Mesenchymal stem cell (in vitro differentiated cells and primary cell): ENCODE results near the gene APMAP.
A peak's percentile ranks its signal among the peaks of the same experiment; 100 is the strongest.

Experiments
- DNase-seq: peaks from one replicate; pipeline ENCODE4 v3.0.0-alpha.2; 2013
- H2AFZ ChIP-seq: one replicate; pipeline ENCODE4 v1.6.1; 2013; ENCODE audit warnings: low read depth, mild to moderate bottlenecking, control low read depth, inconsistent platforms, low read length, moderate library complexity
- H2AK5ac ChIP-seq: 2 replicates; pipeline ENCODE4 v1.6.1; 2013; ENCODE audit warnings: low read length, moderate library complexity, mild to moderate bottlenecking, inconsistent platforms; ENCODE audit not compliant: severe bottlenecking
- H2BK120ac ChIP-seq: one replicate; pipeline ENCODE4 v1.6.1; 2013; ENCODE audit warnings: low read depth, mild to moderate bottlenecking, inconsistent platforms, low read length, moderate library complexity
- H2BK12ac ChIP-seq, 2 experiments: one replicate each; pipeline ENCODE4 v1.6.1; 2013; ENCODE audit warnings: inconsistent platforms in 2 of 2, low read length in 2 of 2, mild to moderate bottlenecking in 2 of 2, moderate library complexity in 2 of 2, control low read depth in 1 of 2
- H2BK15ac ChIP-seq: one replicate; pipeline ENCODE4 v1.6.1; 2013; ENCODE audit warnings: mild to moderate bottlenecking, low read depth, inconsistent platforms; ENCODE audit not compliant: poor library complexity, severe bottlenecking
- H2BK5ac ChIP-seq: 2 replicates; pipeline ENCODE4 v1.6.1; 2013; ENCODE audit warnings: low read depth, mild to moderate bottlenecking, low read length, control low read depth, inconsistent platforms; ENCODE audit not compliant: poor library complexity, severe bottlenecking
- H3K14ac ChIP-seq, 2 experiments: one replicate each; pipeline ENCODE4 v1.6.1; 2013; ENCODE audit warnings: inconsistent platforms in 2 of 2, low read length in 2 of 2, control low read depth in 1 of 2, mild to moderate bottlenecking in 1 of 2, moderate library complexity in 1 of 2
- H3K18ac ChIP-seq, 2 experiments: one replicate each; pipeline ENCODE4 v1.6.1; 2013; ENCODE audit warnings: inconsistent platforms in 2 of 2, low read length in 2 of 2, control low read depth in 1 of 2, low read depth in 1 of 2, mild to moderate bottlenecking in 1 of 2
- H3K23ac ChIP-seq, 2 experiments: one replicate each; pipeline ENCODE4 v1.6.1; 2013; ENCODE audit warnings: inconsistent platforms in 2 of 2, low read length in 2 of 2, mild to moderate bottlenecking in 2 of 2, moderate library complexity in 2 of 2, control low read depth in 1 of 2
- H3K27ac ChIP-seq: 2 replicates; pipeline ENCODE4 v1.5.1; 2013; ENCODE audit warnings: mild to moderate bottlenecking, moderate library complexity, low read length, control low read depth, inconsistent platforms; ENCODE audit not compliant: poor library complexity, severe bottlenecking
- H3K27me3 ChIP-seq, 2 experiments: 2 replicates each; pipeline versions ENCODE4 v1.6.1 to v1.7.0; 2013; ENCODE audit warnings: low read length in 2 of 2, mild to moderate bottlenecking in 2 of 2, moderate library complexity in 2 of 2, control low read depth in 1 of 2, inconsistent platforms in 1 of 2; ENCODE audit not compliant: control insufficient read depth in 1 of 2, insufficient read depth in 1 of 2
- H3K36me3 ChIP-seq, 2 experiments: 2 replicates each; pipeline versions ENCODE4 v1.6.1 to v1.7.0; 2013; ENCODE audit warnings: low read length in 2 of 2, control low read depth in 1 of 2, inconsistent platforms in 1 of 2, low read depth in 1 of 2, mild to moderate bottlenecking in 1 of 2; ENCODE audit not compliant: insufficient read depth in 2 of 2, control insufficient read depth in 1 of 2
- H3K4ac ChIP-seq, 2 experiments: one replicate each; pipeline ENCODE4 v1.6.1; 2013; ENCODE audit warnings: inconsistent platforms in 2 of 2, low read length in 2 of 2, mild to moderate bottlenecking in 2 of 2, moderate library complexity in 2 of 2, control low read depth in 1 of 2, low read depth in 1 of 2
- H3K4me1 ChIP-seq: 2 replicates; pipeline ENCODE4 v1.6.1; 2013; ENCODE audit warnings: low read depth, low read length, control low read depth; ENCODE audit not compliant: control insufficient read depth, insufficient read depth
- H3K4me2 ChIP-seq: 2 replicates; pipeline ENCODE4 v1.6.1; 2013; ENCODE audit warnings: low read length, mild to moderate bottlenecking, inconsistent platforms; ENCODE audit not compliant: poor library complexity, severe bottlenecking
- H3K4me3 ChIP-seq, 2 experiments: 2 replicates each; pipeline versions ENCODE4 v1.5.1 to v1.7.0; 2013; ENCODE audit warnings: low read length in 2 of 2, mild to moderate bottlenecking in 2 of 2, control low read depth in 1 of 2, low read depth in 1 of 2; ENCODE audit not compliant: insufficient read depth in 1 of 2
- H3K79me1 ChIP-seq: replicated peaks from 2 replicates; pipeline ENCODE4 v1.6.1; 2013; ENCODE audit warnings: mild to moderate bottlenecking, control low read depth, low read length, inconsistent platforms; ENCODE audit not compliant: poor library complexity, severe bottlenecking
- H3K9ac ChIP-seq: 2 replicates; pipeline ENCODE4 v1.7.0; 2013; ENCODE audit warnings: mild to moderate bottlenecking, low read length, moderate library complexity
- H3K9me3 ChIP-seq: 2 replicates; pipeline ENCODE4 v1.7.0; 2013; ENCODE audit warnings: mild to moderate bottlenecking, low read length; ENCODE audit not compliant: control insufficient read depth
- H4K8ac ChIP-seq: one replicate; pipeline ENCODE4 v1.6.1; 2013; ENCODE audit warnings: inconsistent platforms, mild to moderate bottlenecking, low read length, moderate library complexity
- H4K91ac ChIP-seq: one replicate; pipeline ENCODE4 v1.6.1; 2013; ENCODE audit warnings: mild to moderate bottlenecking, low read length, inconsistent platforms
- WGBS: methylation state at CpG from one replicate; pipeline ENCODE4 v1.1.7; 2013; ENCODE audit warnings: mixed read lengths; 5-methylcytosine and 5-hydroxymethylcytosine counted together

APMAP gene

GRCh38 chr20:24918579-24919566 is 73.7 kb downstream of the APMAP start:
- Histone ChIP-seq H2AFZ (no peak overlapping the region), H2BK120ac (no peak overlapping the region), H4K91ac (no peak overlapping the region), H3K4me3 (no peak overlapping the region), H3K9ac (no peak overlapping the region), H2BK5ac (no peak overlapping the region), H3K27me3 (peaks cover 16 to 63% of the 10 kb centered on the region in 2 experiments), H3K9me3 (no peaks in the 10 kb centered on the region), H3K23ac (no peak overlapping the region), H3K27ac (no peak overlapping the region), H3K36me3 (no peaks in the 10 kb centered on the region), H3K4me2 (no peak overlapping the region), H2BK15ac (no peak overlapping the region), H3K18ac (no peak overlapping the region), H3K79me1 (no peaks in the 10 kb centered on the region), H3K4ac (no peak overlapping the region), H3K14ac (no peak overlapping the region), H2BK12ac (no peak overlapping the region), H3K4me1 (peaks cover 16% of the 10 kb centered on the region), H4K8ac (no peak overlapping the region), H2AK5ac (peak overlapping the region; percentile 4)
- 61% methylated on average over 14 of the region's 17 CpGs for WGBS
- no peak for DNase-seq

GRCh38 chr20:24917797-24918578 is 74.6 kb downstream of the APMAP start:
- Histone ChIP-seq H3K9me3 (no peaks in the 10 kb centered on the region), H4K8ac (no peak overlapping the region), H3K4me3 (peak overlapping the region in 1 of 2 experiments; percentile 24), H2BK12ac (no peak overlapping the region), H3K9ac (peak overlapping the region; percentile 43), H2BK15ac (no peak overlapping the region), H3K4me2 (peak overlapping the region; percentile 68), H2BK120ac (no peak overlapping the region), H3K4me1 (peaks cover 18% of the 10 kb centered on the region), H4K91ac (no peak overlapping the region), H3K14ac (no peak overlapping the region), H3K18ac (no peak overlapping the region), H2AFZ (no peak overlapping the region), H2BK5ac (no peak overlapping the region), H3K27me3 (peaks cover 17 to 67% of the 10 kb centered on the region in 2 experiments), H3K27ac (no peak overlapping the region), H3K4ac (no peak overlapping the region), H3K36me3 (no peaks in the 10 kb centered on the region), H3K23ac (no peak overlapping the region), H3K79me1 (no peaks in the 10 kb centered on the region), H2AK5ac (no peak overlapping the region)
- WGBS = 25% methylated on average over 32 of the region's 34 CpGs
- DNase-seq = peak; percentile 59

- Histone ChIP-seq H3K79me1 (no peaks in the 10 kb centered on the region), H3K4me3 (no peak overlapping the region), H3K27ac (no peak overlapping the region), H2AFZ (no peak overlapping the region), H2BK120ac (no peak overlapping the region), H2BK5ac (no peak overlapping the region), H3K14ac (no peak overlapping the region), H3K23ac (no peak overlapping the region), H2AK5ac (no peak overlapping the region), H3K4me2 (no peak overlapping the region), H2BK12ac (no peak overlapping the region), H3K18ac (no peak overlapping the region), H3K36me3 (no peaks in the 10 kb centered on the region), H3K9me3 (no peaks in the 10 kb centered on the region), H3K9ac (no peak overlapping the region), H3K27me3 (peaks cover 26 to 71% of the 10 kb centered on the region in 2 experiments), H2BK15ac (no peak overlapping the region), H3K4ac (no peak overlapping the region), H4K8ac (no peak overlapping the region), H3K4me1 (peaks cover 18% of the 10 kb centered on the region), H4K91ac (no peak overlapping the region)
- no peak for DNase-seq
- 80% methylated on average over 7 of the region's 7 CpGs for WGBS
Measured at GRCh38 chr20:24917056-24917455, 75.5 kb downstream of the APMAP start.

GRCh38 chr20:24916412-24916811 is 76.1 kb downstream of the APMAP start:
- no peaks in the 10 kb centered on the region for H3K36me3 ChIP-seq
- no peak overlapping the region for H2BK12ac ChIP-seq
- DNase-seq = no peak
- no peak overlapping the region for H3K14ac ChIP-seq
- H2BK15ac ChIP-seq = no peak overlapping the region
- H3K27ac ChIP-seq = no peak overlapping the region
- no peak overlapping the region for H4K91ac ChIP-seq
- peaks cover 33 to 72% of the 10 kb centered on the region in 2 experiments for H3K27me3 ChIP-seq
- H2BK120ac ChIP-seq = no peak overlapping the region
- H3K4me1 ChIP-seq = peaks cover 18% of the 10 kb centered on the region
- H4K8ac ChIP-seq = no peak overlapping the region
- H3K4me2 ChIP-seq = no peak overlapping the region
- no peaks in the 10 kb centered on the region for H3K9me3 ChIP-seq
- H2AFZ ChIP-seq = no peak overlapping the region
- H3K79me1 ChIP-seq = no peaks in the 10 kb centered on the region
- no peak overlapping the region for H3K4ac ChIP-seq
- no peak overlapping the region for H3K4me3 ChIP-seq
- no peak overlapping the region for H2BK5ac ChIP-seq
- H3K9ac ChIP-seq = no peak overlapping the region
- H3K23ac ChIP-seq = no peak overlapping the region
- no peak overlapping the region for H2AK5ac ChIP-seq
- H3K18ac ChIP-seq = no peak overlapping the region
- 72% methylated on average over 1 of the region's 1 CpG for WGBS
